CD14-positive monocyte (primary cell): ENCODE data around the gene CEBPB. TPM values are rescaled to one million over a fixed set of nuclear protein-coding genes. Genes with fewer than 3 reads are reported as not detected.

Experiments
- DNase-seq, 3 donors: peaks; one replicate each; pipeline ENCODE4 v3.0.0-alpha.2; 2011 to 2022
- H2AFZ ChIP-seq: 2 replicates; pipeline ENCODE4 v1.6.0; 2012; ENCODE audit warnings: mild to moderate bottlenecking, low read depth, low read length, inconsistent platforms; ENCODE audit not compliant: insufficient read depth, poor library complexity, severe bottlenecking
- H3K27ac ChIP-seq, 2 donors: 1 replicate in 1 of 2; 2 replicates in 1 of 2; pipeline ENCODE4 v1.5.1; 2012 to 2013; ENCODE audit warnings: low read length in 2 of 2, control low read depth in 1 of 2, inconsistent platforms in 1 of 2, low read depth in 1 of 2, mild to moderate bottlenecking in 1 of 2
- H3K27me3 ChIP-seq, 2 donors: one replicate each; pipeline versions ENCODE4 v1.6.0 to v1.6.1; 2011 to 2013; ENCODE audit warnings: low read length in 2 of 2; ENCODE audit not compliant: control insufficient read depth in 2 of 2, insufficient read depth in 2 of 2
- H3K36me3 ChIP-seq, 2 donors: replicated peaks in 1 of 2; 1 replicate in 1 of 2; 2 replicates in 1 of 2; pipeline versions ENCODE4 v1.5.1 to v1.6.1; 2012 to 2013; ENCODE audit warnings: low read length in 2 of 2, control low read depth in 1 of 2, inconsistent platforms in 1 of 2, mild to moderate bottlenecking in 1 of 2; ENCODE audit not compliant: insufficient read depth in 2 of 2, control insufficient read depth in 1 of 2
- H3K4me1 ChIP-seq, 2 donors: 1 replicate in 1 of 2; 2 replicates in 1 of 2; pipeline versions ENCODE4 v1.5.1 to v1.6.1; 2012 to 2013; ENCODE audit warnings: low read length in 2 of 2, control low read depth in 1 of 2, inconsistent platforms in 1 of 2, mild to moderate bottlenecking in 1 of 2, moderate library complexity in 1 of 2; ENCODE audit not compliant: insufficient read depth in 2 of 2, control insufficient read depth in 1 of 2
- H3K4me2 ChIP-seq: replicated peaks from 2 replicates; pipeline ENCODE3; 2012; ENCODE audit warnings: low read length, moderate library complexity, mild to moderate bottlenecking; ENCODE audit not compliant: poor library complexity, severe bottlenecking; ENCODE audit errors: extremely low read depth
- H3K4me3 ChIP-seq, 3 experiments: fragments of 200-600 bp in 1 of 3; sonication (generic) in 1 of 3; replicated peaks in 1 of 3; 1 replicate in 2 of 3; 2 replicates in 1 of 3; pipeline ENCODE4 v1.5.1; 2011 to 2013; ENCODE audit warnings: low read length in 3 of 3, mild to moderate bottlenecking in 3 of 3, control low read depth in 2 of 3, low read depth in 2 of 3, inconsistent platforms in 1 of 3, moderate library complexity in 1 of 3
- H3K79me2 ChIP-seq: 2 replicates; pipeline ENCODE4 v1.6.0; 2012; ENCODE audit warnings: mild to moderate bottlenecking, control low read depth, inconsistent platforms, low read length, moderate library complexity; ENCODE audit not compliant: insufficient read depth
- H3K9ac ChIP-seq: 2 replicates; pipeline ENCODE4 v1.6.0; 2017; ENCODE audit warnings: low read length, mild to moderate bottlenecking; ENCODE audit not compliant: insufficient read depth, poor library complexity, severe bottlenecking
- H3K9me3 ChIP-seq, 2 donors: replicated peaks in 1 of 2; 1 replicate in 1 of 2; 2 replicates in 1 of 2; pipeline versions ENCODE4 v1.5.1 to v1.6.1; 2012 to 2013; ENCODE audit warnings: low read length in 2 of 2, control low read depth in 1 of 2; ENCODE audit not compliant: control insufficient read depth in 1 of 2, insufficient read depth in 1 of 2
- H4K20me1 ChIP-seq: 2 replicates; pipeline ENCODE4 v1.6.0; 2012; ENCODE audit warnings: mild to moderate bottlenecking, low read length, control low read depth, moderate library complexity; ENCODE audit not compliant: insufficient read depth
- H3K27ac Mint-ChIP-seq, 7 donors: one replicate each; pipeline ENCODE4 v1.8.0; 2020; ENCODE audit warnings: mild to moderate bottlenecking in 7 of 7, mixed read lengths in 7 of 7, moderate library complexity in 6 of 7, inconsistent platforms in 2 of 7
- H3K27me3 Mint-ChIP-seq, 3 donors: one replicate each; pipeline ENCODE4 v1.8.0; 2021 to 2022; ENCODE audit warnings: low read depth in 3 of 3, mild to moderate bottlenecking in 3 of 3, mixed read lengths in 3 of 3, moderate library complexity in 3 of 3, inconsistent platforms in 1 of 3
- H3K36me3 Mint-ChIP-seq, 2 donors: one replicate each; pipeline ENCODE4 v1.8.0; 2020; ENCODE audit warnings: mixed read lengths in 2 of 2, inconsistent platforms in 1 of 2, mild to moderate bottlenecking in 1 of 2
- H3K4me1 Mint-ChIP-seq: one replicate; pipeline ENCODE4 v1.8.0; 2020; ENCODE audit warnings: mild to moderate bottlenecking, mixed read lengths
- H3K4me3 Mint-ChIP-seq, 2 donors: one replicate each; pipeline ENCODE4 v1.8.0; 2020; ENCODE audit warnings: mild to moderate bottlenecking in 2 of 2, mixed read lengths in 2 of 2, moderate library complexity in 1 of 2
- H3K9me3 Mint-ChIP-seq, 7 donors: one replicate each; pipeline ENCODE4 v1.8.0; 2020 to 2022; ENCODE audit warnings: mixed read lengths in 7 of 7, mild to moderate bottlenecking in 6 of 7, moderate library complexity in 6 of 7, inconsistent platforms in 2 of 7
- CTCF ChIP-seq: fragments of 200-600 bp; IDR thresholded peaks from one replicate; pipeline ENCODE4 v1.8.0; 2022; ENCODE audit warnings: antibody characterized with exemption, mild to moderate bottlenecking
- WGBS: methylation state at CpG from one replicate; pipeline ENCODE4 v1.1.5; 2013; ENCODE audit warnings: missing lambda C conversion rate; ENCODE audit not compliant: insufficient coverage; 5-methylcytosine and 5-hydroxymethylcytosine counted together
- intact Hi-C, 2 donors: fragments of 100-400 bp; cut with micrococcal nuclease; formaldehyde crosslinking; loops; one replicate each; pipeline versions ENCODE4 v1.15.0 to v1.15.1; 2023
- polyA plus RNA-seq, 3 donors: library from polyadenylated mRNA; depleted of rRNA in 1 of 3; unstranded in 2 of 3; stranded (reverse) in 1 of 3; fragments of 300-500 nt in 2 of 3; fragments of >200 nt in 1 of 3; fragmentation: Illumina TruSeq in 2 of 3; gene quantifications; 1 replicate in 2 of 3; 2 replicates in 1 of 3; pipeline ENCODE4 v1.2.3, GENCODE V29; 2012 to 2021

CEBPB gene
- polyA plus RNA-seq, 3 donors: 52.4 to 445 (median 80.8) TPM

- peaks cover 49% of the 10 kb centered on the region for H3K4me1 Mint-ChIP-seq
- peak overlapping the region; percentile 99 for H3K9ac ChIP-seq
Measured at GRCh38 chr20:50194422-50194830, 3.8 kb downstream of the CEBPB start.

More at GRCh38 chr20:50194422-50194830, 3.8 kb downstream of the CEBPB start:
- H3K27me3 Mint-ChIP-seq: peaks cover 0 to 6% (median 0%) of the 10 kb centered on the region in 3 donors
- TF ChIP-seq CTCF: no peak
- peak overlapping the region; percentile 88 to 90 for H3K27ac ChIP-seq
- H3K36me3 ChIP-seq: peaks cover 24 to 30% of the 10 kb centered on the region in 2 donors
- peak overlapping the region; percentile 97 to 100 for H3K4me3 Mint-ChIP-seq
- peak in 1 of 3 donors; percentile 54 for DNase-seq
- no peaks in the 10 kb centered on the region for H3K27me3 ChIP-seq
- intact Hi-C loops: loop anchor here (2.0 to 5.0 kb wide), 4 partner anchors 26 to 153 kb away; no protein-coding TSS in a partner anchor
- H3K79me2 ChIP-seq: peaks cover 54% of the 10 kb centered on the region
- peaks cover 0 to 10% (median 0%) of the 10 kb centered on the region in 7 donors for H3K9me3 Mint-ChIP-seq
- peaks cover 66% of the 10 kb centered on the region for H4K20me1 ChIP-seq
- H3K4me1 ChIP-seq: peaks cover 51 to 64% of the 10 kb centered on the region in 2 donors
- H3K36me3 Mint-ChIP-seq: peaks cover 38 to 40% of the 10 kb centered on the region in 2 donors
- H3K9me3 ChIP-seq: no peaks in the 10 kb centered on the region
- peak overlapping the region; percentile 87 for H3K4me2 ChIP-seq
- H3K27ac Mint-ChIP-seq: peak overlapping the region; percentile 90 to 97 (median 95)
- WGBS: 13% methylated on average over 4 of the region's 7 CpGs
- H3K4me3 ChIP-seq: peak overlapping the region; percentile 85 to 96 (median 96)
- no peak overlapping the region for H2AFZ ChIP-seq
